ENCODE data around the gene EXOSC10. TPM values are rescaled to one million over a fixed set of nuclear protein-coding genes. Genes with fewer than 3 reads are reported as not detected.

Gene EXOSC10
- polyA plus RNA-seq, 2 of the 4 experiments (the other 2 are of a cell fraction) = 45.4 to 76.9 TPM

DNA sequence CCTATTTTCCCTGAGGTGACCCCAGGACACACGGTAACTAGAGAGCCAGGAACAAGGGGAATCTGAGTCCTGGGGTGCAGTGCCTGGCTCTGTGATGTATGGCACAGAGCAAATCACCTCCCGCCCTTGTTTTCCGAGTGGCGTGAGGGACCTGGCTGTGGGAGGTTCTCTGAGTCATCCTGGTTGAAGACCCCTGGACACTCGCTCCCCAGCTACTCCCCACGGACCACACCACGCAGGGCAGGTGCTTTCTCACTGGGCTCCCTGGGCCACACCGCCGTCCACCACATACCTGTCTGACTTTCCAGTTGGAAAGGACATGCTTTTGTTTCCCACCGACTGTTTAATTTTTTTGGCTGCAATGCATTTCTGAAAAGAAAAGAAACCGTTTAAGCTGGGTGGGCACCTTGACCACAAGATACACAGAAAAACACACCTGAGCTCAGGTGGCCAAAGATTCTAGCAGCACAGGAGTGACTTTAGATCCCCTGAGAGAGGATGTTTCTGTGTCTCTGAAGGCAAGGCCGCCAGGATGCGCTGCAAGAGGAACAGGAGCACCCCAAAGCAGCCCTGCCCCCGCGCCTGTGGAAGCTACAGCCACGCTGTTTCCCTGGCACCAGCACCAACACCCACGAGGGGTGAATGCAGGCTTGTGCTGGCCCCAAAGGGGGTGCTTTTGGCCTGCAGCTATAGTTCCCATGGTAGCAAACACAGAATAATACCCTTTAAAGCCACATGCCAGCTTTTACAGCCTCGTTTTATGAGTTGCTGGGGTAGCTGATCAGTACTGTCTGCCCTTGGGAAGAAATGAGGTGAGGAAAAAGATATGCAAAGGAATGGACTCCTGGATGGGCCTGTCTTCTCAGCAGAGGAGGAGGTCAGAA, 31.7 kb downstream of the EXOSC10 start:
- 94% methylated on average over 18 of the region's 18 CpGs for WGBS (ENCODE audit: missing lambda C conversion rate)
- ChIA-PET POLR2A (interaction anchor here (1.0 kb wide), 2 partner anchors 8 to 31 kb away, joined by 3 read pairs; partner anchors contain the start of genes EXOSC10 and SRM), CTCF (interaction anchor here (0.6 to 1.0 kb wide), 3 partner anchors 30 to 126 kb away, joined by 3 to 4 read pairs (median 3); no protein-coding TSS in a partner anchor)
- FAIRE-seq (no peak), ATAC-seq (no peak), DNase-seq (ENCODE audit: low read depth in 1 of 2, low spot score in 1 of 2) (no peak)
- no peaks in the 10 kb centered on the region for H3K9me3 ChIP-seq
- H3K4me3 ChIP-seq = no peak overlapping the region
- TF ChIP-seq SREBF2 (IDR thresholded peaks at IDR 0.05) = no peak
- TF ChIP-seq NR3C1 (IDR thresholded peaks at IDR 0.05) = no peak
- TF ChIP-seq POLR2A (IDR thresholded peaks at IDR 0.05; ENCODE audit: low read length) = no peak
- TF ChIP-seq PHF8 (IDR thresholded peaks at IDR 0.05; ENCODE audit: borderline replicate concordance, low read depth) = no peak
- TF ChIP-seq MYC (IDR thresholded peaks at IDR 0.05; ENCODE audit: borderline replicate concordance, low read length) = no peak
- TF ChIP-seq, protein P1, sequence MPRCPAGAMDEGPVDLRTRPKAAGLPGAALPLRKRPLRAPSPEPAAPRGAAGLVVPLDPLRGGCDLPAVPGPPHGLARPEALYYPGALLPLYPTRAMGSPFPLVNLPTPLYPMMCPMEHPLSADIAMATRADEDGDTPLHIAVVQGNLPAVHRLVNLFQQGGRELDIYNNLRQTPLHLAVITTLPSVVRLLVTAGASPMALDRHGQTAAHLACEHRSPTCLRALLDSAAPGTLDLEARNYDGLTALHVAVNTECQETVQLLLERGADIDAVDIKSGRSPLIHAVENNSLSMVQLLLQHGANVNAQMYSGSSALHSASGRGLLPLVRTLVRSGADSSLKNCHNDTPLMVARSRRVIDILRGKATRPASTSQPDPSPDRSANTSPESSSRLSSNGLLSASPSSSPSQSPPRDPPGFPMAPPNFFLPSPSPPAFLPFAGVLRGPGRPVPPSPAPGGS (IDR thresholded peaks at IDR 0.05) = no peak
- no peak for TF ChIP-seq MAZ (IDR thresholded peaks at IDR 0.05; ENCODE audit: borderline replicate concordance, low read depth, low read length)
- TF ChIP-seq, protein P2, sequence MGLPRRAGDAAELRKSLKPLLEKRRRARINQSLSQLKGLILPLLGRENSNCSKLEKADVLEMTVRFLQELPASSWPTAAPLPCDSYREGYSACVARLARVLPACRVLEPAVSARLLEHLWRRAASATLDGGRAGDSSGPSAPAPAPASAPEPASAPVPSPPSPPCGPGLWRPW (IDR thresholded peaks at IDR 0.05) = no peak
- TF ChIP-seq POLR2AphosphoS2 (conservative IDR thresholded peaks at IDR 0.05; ENCODE audit: low read length) = no peak
- TF ChIP-seq HOXB13 (CRISPR knock-in tag; IDR thresholded peaks at IDR 0.05; ENCODE audit: low read depth) = no peak
- TF ChIP-seq, protein P3, sequence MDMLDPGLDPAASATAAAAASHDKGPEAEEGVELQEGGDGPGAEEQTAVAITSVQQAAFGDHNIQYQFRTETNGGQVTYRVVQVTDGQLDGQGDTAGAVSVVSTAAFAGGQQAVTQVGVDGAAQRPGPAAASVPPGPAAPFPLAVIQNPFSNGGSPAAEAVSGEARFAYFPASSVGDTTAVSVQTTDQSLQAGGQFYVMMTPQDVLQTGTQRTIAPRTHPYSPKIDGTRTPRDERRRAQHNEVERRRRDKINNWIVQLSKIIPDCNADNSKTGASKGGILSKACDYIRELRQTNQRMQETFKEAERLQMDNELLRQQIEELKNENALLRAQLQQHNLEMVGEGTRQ (IDR thresholded peaks at IDR 0.05) = no peak
- TF ChIP-seq, protein P4, sequence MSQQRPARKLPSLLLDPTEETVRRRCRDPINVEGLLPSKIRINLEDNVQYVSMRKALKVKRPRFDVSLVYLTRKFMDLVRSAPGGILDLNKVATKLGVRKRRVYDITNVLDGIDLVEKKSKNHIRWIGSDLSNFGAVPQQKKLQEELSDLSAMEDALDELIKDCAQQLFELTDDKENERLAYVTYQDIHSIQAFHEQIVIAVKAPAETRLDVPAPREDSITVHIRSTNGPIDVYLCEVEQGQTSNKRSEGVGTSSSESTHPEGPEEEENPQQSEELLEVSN (IDR thresholded peaks at IDR 0.05; ENCODE audit: borderline replicate concordance, low read depth) = no peak
- TF ChIP-seq EP300 (IDR thresholded peaks at IDR 0.05) = no peak
- no peak for TF ChIP-seq CEBPB (IDR thresholded peaks at IDR 0.05)
- no peak for TF ChIP-seq ZSCAN20 (CRISPR knock-in tag; IDR thresholded peaks at IDR 0.05)
- TF ChIP-seq, protein P5, sequence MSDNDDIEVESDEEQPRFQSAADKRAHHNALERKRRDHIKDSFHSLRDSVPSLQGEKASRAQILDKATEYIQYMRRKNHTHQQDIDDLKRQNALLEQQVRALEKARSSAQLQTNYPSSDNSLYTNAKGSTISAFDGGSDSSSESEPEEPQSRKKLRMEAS (IDR thresholded peaks at IDR 0.05) = no peak
- no peak for TF ChIP-seq HOXA7 (CRISPR knock-in tag; IDR thresholded peaks at IDR 0.05)
- no peak for TF ChIP-seq RARB (CRISPR knock-in tag; IDR thresholded peaks at IDR 0.05)
- TF ChIP-seq SMC3 (IDR thresholded peaks at IDR 0.05) = no peak
- TF ChIP-seq, protein P6, sequence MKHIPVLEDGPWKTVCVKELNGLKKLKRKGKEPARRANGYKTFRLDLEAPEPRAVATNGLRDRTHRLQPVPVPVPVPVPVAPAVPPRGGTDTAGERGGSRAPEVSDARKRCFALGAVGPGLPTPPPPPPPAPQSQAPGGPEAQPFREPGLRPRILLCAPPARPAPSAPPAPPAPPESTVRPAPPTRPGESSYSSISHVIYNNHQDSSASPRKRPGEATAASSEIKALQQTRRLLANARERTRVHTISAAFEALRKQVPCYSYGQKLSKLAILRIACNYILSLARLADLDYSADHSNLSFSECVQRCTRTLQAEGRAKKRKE (CRISPR knock-in tag; IDR thresholded peaks at IDR 0.05; ENCODE audit: low read depth) = no peak
- no peaks in the 10 kb centered on the region for H3K4me1 ChIP-seq
- no peak overlapping the region for H3K4me2 ChIP-seq
- no peak overlapping the region for H3K27ac ChIP-seq

DNA sequence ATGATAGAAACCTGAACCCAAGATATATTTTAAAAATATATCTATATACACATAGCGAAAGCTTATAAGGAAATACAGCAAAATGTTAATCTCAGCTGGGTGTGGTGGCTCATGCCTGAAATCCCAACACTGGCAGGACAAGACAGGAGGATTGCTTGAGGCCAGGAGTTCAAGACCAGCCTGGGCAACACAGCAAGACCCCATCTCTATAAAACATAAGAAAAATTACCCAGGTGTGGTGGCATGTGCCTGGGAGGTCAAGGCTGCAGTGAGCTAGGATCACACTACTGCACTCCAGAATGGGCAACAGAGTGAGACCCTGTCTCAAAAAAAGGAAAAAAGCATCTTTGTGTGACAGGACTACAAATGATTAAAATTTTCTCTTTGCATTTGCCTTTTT, 33.9 kb downstream of the EXOSC10 start:
- DNase-seq (ENCODE audit: low read depth in 1 of 2, low spot score in 1 of 2) = no peak
- 96% methylated on average over 1 of the region's 1 CpG for WGBS (ENCODE audit: missing lambda C conversion rate)
- ChIA-PET POLR2A (no interaction called here), CTCF (interaction anchor here (4.2 kb wide), 1 partner anchor 28 kb away, joined by 16 read pairs; no protein-coding TSS in a partner anchor)
- FAIRE-seq = no peak
- H3K4me2 ChIP-seq = no peak overlapping the region
- H3K27ac ChIP-seq = no peak overlapping the region
- H3K4me3 ChIP-seq = no peak overlapping the region
- ATAC-seq = no peak
- peaks cover 5% of the 10 kb centered on the region; the same call in 1 of the 3 replicates for H3K4me1 ChIP-seq
- TF ChIP-seq EHF (CRISPR knock-in tag; IDR thresholded peaks at IDR 0.05) = no peak
- no peak for TF ChIP-seq ZC3H11A (IDR thresholded peaks at IDR 0.05)
- TF ChIP-seq EP300 (IDR thresholded peaks at IDR 0.05) = no peak
- H3K9me3 ChIP-seq = no peaks in the 10 kb centered on the region

All from A549 (cell line).